ENCODE measurements around the gene PHLDB1.

Gene PHLDB1

DNA sequence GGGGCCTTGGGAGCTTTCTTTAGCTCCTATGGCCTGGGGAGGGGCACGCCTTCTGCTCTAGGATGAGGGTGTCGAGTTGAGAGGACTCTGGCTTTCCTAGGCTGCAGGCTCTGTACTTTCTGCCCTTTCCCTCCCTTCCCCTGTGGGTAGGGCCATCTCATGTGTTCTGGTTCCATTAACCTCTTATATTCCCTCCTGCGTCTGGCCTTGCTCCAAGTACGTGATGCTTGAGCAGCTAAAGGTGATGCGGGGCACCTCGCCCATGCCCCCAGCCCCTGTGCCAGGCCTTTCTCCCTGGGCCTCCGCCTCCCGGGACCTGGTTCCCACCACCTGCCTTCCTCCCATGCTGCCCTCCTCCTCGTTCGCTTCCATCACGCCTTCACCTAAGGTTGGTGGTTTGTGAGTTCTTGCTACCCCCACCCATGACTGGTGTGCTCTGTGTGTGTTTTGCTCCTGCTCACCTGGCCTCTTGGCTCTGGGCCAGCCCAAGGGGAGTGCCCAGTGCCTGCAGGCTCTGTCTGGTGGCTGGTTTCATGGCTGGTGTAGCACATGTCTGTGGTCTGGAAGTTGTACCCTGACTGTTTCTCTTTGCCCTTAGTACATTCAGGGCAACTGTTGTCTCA is 34.1 kb downstream of the PHLDB1 start:
- DNase-seq: no peak

DNA sequence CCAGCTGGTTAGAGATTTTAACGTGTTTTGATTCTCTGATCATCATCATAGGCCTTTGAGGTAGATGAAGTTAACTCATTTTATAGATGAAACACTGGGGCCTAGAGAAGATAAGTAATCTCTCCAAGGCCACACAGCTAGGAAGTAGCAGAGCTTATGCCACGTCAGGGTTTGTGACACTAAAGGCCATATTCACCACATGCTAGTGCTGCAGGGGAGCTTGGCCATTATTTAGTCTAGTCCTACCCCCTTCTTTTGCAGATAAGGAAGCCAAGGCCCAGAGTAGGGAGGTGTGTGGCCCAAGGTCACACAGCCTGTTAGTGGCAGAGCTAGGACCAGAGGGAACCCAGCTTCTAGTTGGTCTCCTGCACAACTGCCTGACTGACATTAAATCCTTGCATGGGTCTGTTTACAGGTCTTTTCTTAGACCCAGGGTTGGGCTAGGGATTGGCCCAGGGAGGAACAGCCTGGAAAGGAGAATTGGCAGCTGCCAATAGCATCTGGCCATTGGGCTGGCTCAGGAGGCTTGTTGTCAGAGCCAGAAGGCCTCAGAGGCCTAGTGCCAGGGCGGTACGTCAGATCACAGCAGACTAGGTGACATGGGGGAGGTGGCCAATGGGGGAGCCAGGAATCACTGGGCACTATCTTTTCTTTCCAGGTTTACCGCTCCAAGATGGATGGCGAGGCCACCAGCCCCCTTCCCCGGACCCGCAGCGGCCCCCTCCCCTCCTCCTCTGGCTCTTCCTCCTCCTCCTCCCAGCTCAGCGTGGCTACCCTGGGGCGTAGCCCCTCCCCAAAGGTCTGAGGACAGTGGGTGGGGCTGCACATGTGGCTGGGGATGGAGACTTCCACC is 36.0 kb downstream of the PHLDB1 start:
- no peak for DNase-seq

DNA sequence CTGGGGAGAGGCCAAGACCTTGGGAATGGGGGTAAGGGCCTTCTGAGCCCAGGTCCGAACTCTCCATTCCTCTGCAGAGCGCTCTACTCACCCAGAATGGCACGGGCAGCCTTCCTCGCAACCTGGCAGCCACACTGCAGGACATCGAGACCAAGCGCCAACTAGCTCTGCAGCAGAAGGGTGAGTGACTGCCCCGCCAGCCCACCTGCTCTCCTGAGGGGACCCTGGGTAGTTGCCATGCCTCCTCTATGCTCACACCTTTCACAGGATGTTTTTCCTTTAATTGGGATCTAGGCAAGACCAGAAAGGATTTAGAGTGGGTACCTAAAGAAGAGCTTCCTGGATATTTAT is 36.6 kb downstream of the PHLDB1 start:
- no peak for DNase-seq

DNA sequence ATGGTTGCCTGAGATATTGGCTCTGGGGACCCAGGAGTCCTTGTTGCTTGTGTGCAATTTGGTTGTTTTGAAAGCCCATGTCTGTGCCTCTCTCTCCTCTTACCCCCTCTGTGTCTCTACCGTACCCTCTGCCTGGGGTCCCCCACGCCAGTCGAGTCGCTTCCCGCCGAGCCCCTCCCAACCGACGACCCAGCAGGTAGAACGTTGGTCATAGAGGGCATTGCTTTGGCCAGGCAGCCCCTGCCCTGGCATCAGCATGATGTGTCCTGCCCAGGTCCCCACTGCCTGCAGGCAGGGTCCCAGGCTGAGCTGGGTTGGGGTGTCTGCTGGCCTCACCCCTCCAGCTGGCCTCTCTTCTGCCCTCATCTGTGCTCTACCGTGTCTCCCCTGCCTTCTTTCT is 37.1 kb downstream of the PHLDB1 start:
- DNase-seq: no peak

DNA sequence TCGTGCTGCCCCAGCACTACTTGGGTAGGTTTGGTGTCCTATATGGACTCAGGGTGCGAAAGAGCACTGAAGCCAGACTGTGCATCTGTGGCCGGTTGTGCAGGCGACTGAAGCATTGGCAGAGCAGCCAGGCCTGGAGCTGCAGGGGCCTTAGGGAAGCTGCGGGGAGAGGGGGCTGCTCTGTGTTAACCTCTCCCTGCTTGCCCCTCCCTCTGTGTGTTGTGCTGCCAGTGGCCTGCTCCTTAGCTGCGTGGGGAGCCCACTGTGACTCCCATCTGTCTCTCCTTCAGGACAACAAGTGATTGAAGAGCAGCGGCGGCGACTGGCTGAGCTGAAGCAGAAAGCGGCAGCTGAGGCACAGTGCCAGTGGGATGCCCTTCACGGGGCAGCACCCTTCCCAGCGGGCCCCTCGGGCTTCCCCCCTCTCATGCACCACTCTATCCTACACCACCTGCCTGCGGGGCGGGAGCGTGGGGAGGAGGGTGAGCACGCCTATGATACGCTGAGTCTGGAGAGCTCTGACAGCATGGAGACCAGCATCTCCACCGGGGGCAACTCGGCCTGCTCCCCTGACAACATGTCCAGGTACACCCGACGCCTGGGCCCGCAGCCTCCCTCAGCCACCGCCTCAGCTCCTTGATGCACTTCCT is 37.8 kb downstream of the PHLDB1 start:
- no peak for DNase-seq

DNA sequence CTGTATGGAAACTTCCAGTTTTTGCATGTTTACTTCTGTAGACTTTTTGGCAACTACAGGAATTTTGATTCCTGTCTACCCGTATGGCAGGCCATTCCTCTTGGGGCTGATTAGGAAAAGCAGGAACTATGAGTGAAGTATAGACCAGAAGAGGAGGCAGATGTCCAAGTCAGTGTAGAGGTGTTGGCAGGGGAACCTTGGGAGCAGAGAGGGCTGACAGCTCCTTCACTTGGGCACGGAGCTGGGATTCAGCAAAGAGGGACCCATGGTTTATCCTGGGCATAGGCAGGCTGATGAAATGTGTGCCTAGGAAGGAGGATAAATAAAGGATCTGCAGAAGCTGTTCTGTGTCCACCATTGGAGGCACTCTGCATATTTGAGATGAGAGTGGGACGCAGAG is 39.0 kb downstream of the PHLDB1 start:
- DNase-seq: no peak

DNA sequence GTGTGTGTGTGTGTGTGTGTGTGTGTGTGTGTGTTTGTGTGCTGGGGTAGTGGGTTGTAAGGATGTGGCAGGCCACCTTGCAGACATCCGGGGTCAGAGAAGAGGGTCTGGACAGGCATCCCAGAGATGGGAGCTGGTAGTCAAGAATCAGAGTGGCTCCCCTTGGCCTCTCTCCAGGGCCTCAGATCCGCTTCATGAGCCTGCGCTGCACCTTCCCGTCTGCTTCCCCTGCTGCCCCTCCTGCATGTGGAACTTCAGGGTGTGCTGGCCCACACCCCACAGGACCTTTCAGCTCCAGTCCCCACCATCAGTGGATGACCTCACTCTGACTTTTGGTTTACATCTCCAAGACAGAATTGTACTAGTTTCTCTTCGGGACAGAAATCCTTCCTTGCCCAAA is 40.9 kb downstream of the PHLDB1 start:
- no peak for DNase-seq

DNA sequence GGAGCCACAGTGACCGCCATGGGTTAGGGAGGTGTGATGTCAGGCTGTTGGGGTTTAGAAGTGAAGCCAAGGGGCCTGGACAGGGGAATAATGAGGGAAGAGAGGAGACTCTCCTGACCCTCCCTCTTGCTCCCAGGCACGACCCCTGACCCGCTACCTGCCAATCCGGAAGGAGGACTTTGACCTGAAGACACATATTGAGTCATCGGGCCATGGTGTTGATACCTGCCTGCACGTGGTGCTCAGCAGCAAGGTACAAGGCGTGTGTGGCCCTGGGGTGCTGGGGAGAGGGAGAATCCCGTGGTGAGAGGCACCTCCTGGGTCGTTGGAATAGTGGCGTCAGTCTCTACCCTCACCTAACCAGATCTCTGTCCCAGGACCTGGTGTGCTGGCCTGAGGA is 42.5 kb downstream of the PHLDB1 start:
- no peak for DNase-seq

DNA sequence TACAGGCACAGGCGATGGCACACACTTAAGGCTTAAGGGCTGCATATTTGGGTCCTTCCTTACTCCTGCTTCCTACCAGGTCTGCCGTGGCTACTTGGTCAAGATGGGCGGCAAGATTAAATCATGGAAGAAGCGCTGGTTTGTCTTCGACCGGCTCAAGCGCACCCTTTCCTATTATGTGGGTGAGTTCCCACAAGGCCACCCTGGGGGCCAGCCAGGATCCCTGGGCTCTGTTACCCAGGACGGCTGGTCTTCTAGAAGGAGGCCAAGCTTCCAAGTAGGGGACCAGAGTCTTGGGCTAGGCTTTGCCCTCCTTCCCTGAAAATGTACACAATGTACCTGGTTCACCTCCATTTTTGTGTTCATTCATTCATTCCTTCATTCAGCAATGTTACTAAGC is 43.0 kb downstream of the PHLDB1 start:
- DNase-seq: no peak

DNA sequence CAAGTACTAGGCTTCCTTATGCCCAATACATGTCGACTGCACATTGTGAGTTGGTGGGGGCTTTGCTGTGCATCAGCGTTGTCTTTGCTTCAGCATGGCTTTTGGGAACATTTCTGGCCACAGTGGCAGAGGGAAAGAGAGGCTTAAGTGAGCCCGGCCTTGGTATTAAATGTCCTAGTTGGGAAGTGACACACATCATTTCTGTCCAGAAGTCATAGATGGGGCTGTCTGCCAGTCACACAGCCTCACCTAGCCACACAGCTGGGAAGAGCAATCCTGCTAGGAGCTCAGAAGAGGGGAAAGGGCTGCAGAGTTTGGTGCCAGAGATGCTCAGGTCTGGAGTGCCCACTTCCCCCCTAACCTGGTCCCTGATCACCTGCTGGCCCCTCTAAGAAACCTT is 44.4 kb downstream of the PHLDB1 start:
- DNase-seq: no peak

DNA sequence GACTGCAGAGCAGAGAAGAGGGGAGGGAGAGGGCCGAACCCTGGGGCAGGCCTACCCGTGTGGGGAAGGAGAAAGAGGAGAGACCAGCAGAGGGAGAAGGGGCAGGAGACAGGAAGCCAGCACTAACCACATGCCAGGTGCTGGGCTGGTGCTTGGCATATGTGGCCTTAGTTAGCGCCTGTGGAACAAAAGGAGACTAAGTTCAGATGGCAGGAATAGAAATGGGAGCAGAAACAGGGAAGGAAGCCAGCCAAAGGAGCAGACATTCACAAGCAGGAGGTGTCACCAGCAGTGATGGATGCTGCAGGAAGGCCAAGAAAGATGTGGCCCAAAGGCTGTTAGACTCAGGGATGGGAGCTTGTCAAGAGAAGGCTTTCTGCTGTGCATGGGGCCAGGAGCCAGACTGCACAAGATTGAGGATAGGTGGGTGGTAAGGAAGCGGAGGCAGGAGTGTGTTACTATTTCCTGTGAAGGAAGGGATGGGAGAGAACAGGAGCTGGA is 45.3 kb downstream of the PHLDB1 start:
- DNase-seq: no peak

DNA sequence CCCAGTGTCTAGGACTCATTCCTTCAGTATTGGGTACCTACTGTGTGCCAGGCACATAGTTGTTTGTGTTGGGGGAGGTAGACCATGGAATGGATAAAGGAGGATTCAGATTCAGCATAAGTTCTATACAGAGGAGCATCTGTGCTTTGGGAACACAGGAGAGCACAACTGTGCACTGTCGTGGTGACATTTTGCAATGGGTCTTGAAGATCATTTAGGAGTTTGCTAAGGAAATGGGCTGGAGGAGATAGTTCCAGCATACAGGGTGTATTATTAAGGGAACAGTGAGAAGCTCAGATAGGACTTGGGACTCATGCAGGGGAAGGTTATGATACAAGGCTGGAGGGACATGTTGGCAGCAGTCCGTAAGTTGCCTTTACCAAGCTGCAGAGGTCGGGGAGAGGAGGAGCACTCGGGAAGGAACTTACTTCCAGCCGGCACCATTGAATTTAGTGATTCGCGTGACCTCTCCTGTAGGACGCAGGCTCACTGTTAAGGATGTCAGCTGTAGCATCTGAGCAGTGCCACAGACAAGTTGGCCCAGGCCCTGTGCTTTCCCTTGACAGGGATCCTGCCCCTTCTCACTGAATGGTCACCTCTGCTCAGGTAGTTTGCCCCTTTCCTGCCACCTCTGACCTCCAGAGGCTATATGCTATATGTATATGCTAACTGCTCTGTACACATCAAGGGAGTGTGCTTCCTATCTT is 46.4 kb downstream of the PHLDB1 start:
- no peak for DNase-seq

DNA sequence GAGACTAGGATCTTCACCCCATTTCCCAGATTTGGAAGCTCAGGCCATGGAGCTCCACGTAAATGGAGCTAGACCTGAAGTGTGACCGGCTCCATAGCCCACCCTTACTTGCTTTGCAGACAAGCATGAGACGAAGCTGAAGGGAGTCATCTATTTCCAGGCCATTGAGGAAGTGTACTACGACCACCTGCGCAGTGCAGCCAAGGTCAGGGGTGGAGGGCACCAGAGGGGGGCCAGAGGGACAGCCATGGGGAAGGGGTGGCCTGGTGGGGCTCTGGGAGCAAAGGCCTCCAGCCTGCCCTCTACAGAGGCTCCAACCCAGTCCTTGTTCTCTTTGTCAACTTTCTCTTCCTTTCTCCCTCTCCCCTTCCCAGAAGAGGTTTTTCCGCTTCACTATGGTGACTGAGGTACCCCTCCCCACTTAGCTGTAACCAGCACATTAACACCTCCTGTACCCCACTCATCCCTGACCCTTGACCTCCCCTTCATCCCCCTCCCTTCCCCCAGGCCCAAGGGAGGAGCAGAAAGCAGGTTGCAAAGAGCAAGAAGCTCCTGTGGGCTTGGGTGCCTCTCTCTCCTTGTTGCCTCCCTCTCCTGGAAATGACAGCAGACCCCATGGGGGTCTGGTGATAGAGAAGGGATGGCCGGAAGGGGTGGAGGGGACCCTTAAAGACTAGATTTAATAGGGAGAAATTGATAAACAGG is 48.2 kb downstream of the PHLDB1 start:
- DNase-seq: no peak

DNA sequence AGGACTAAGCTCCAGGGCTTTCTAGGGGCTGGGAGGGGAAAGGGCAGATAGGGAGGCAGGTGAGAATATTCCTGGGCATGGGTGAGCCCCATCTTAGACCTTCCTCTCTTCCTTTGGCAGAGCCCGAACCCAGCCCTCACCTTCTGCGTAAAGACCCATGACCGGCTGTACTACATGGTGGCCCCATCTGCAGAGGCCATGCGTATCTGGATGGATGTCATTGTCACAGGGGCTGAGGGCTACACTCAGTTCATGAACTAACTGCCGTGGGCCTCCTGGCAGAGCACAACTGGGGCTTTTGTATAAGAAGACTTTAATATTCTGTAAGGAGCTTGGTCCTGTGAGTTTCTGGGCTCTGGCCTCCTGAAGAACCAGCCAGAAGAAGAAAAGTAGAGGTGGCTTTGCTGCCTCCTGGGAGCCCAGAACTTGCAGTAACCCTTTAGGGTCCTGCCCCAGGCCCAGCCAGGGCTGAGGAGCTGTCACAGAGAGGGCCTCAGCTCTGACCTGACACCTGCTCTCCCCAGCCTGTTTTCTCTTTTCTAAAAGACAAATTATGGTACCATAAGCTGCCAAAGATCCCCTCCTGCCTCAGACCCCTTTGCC is 49.2 kb downstream of the PHLDB1 start:
- DNase-seq: no peak

DNA sequence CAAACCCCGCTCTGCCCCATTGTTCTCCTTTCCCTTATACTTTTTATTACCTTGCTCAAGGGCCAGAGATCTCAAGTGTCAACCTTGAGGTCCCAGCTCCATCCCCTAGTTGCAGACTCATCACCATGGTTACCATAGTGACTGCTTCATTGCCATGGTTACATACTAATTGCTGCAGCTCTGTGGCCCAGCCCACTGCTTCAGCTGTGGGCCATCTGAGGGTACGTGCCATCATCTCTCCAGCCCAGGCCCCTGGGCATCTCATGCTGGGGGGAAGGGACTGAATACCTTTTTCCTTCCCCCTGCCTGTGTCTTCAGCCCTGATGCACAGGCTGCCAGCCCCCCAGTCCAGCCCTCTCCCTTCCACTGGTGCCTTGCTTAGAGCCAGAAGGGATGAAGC is 49.8 kb downstream of the PHLDB1 start:
- no peak for DNase-seq

DNA sequence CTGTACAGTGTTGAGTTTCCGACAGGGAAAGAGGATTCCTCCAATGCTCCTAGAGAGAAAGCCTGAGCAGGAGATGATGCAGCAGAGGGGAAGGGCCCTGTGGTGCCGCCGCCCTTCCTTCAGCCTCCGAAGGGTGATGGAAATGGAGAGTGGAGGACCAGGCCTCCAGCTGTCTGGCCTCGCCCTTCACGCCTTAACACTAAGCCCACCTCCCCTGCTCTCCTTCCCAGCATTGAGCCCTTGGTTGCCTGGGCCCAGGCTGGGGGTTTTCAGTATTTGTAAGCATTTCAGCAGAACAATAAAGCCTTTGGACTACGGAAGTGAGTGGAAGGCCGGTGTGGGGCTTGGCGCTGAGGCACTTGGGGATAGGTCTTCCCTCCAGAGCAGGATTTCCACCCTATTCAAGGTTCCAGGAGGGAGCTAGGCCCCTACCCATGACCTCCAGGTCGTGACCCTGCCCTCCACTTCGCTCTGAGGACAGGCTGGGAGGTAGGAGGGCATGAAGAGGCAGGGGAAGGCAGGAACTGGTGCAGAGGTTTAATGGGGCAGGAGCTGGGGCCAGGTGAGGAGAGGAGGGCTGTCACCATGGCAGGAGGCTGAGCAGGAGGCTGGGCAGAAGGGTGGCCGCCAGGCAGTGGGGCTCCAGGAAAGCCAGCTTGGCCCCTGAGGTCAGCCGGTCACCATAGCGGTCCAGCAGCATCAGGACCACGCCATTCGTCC is 50.5 kb downstream of the PHLDB1 start:
- DNase-seq: no peak

DNA sequence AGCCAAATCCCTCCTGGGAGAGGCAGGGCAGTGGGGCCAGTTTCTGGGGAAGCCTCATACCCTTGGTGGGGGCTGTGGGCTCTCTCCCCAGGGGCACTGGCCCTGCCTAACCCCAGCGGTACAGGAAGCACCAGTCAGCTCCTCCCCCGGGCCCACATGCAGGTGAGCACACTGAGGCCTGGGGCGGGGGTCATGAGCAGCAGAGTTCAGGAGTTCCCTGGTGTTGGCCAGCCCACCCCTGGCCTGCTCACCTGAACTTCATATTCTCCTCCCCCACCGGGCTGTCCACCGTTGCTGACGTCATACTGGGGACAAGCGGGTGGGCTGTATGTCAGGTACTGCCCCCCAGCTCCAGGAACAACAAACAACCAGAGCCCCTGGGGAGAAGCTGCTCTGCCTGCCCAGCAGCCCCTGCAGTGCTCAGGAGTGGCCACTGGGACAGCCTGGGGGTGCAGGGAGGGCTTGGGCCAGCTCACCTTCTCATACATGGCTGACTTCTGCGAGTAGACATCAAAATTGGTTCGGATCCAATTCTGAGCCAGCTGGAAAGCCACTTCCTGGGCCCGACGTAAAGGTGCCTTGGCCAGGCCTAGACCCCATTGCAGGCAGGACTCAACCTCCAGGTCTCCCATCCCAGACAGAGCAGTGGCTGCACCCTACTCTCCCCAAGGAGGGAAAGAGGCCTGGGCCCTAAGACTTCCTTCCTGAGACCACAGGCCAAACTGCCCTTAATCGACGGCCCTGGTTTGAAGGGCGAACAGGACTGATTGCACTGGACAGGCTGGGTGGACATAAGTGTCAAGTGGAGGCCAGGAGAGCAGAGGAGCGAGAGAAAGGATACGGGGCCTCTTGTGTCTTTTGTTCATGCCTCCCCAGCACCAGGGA is 51.3 kb downstream of the PHLDB1 start:
- DNase-seq: no peak

DNA sequence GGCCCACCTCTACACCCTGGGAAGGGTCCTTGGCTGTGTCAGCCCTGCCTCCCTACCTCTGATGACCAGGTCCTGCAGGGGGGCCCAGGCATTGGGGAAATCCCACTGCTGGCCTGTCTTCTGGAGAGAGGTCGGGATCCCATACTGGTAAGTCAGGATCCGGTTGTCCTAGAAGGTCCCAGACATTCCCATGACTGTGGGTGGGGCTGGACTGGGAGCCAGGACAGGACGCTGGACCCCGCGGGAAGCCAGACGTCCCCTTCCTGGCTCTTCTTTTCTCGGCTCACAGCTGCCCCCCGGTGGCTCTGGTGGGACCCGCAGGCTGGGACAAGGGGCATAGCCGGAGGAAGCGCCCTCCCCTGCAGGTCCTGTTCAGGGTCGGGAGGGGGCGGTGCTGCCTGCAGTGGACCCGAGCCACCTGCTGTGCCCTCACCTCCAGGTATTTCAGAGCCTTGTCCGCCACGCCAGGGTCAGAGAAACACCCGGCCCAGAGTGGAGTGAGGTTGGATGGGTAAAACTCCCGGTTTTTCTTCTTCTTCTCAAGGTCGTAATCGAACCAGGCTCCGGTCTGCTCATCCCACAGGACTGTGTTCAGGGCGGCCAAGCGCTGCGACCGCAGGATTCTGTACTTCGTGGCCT is 52.0 kb downstream of the PHLDB1 start:
- DNase-seq: peak; percentile 56 to 92

DNA sequence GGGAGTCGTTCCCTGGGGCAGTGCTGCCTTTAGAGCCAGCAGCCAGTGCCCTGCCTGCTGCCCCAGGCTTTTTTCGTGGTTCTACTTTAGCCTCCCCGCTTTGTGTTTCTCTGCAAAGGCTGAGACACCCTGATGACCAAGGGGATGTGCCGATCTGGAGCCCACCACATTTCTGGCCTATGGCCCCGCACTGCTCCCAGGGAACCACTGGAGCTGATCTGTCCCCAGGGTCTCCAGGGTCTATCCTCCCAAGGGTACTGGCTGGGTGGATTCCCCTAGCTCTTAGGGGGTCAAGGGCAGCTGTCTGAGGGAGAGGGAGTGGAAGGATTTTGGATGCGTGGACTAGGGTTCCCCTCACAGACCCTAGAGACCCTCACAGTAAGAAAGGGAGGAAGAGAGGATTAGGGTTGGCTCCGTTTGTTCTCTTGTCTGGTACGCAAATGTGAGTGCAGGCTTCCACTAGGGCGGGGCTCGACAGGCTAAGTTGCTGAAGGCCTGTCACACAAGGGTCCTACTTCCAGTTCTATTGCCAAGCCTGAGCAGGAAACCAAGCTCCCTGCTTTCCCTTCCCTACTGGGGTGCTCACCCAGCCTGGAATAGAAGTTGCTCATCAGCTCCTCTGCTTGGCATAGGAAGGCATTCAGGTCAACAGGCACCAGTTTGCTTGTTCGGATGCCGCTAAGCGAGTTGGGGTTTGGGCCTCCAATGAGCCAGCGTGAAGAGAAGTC is 52.7 kb downstream of the PHLDB1 start:
- no peak for DNase-seq
